Liver (tissue), 3 donors: ENCODE measurements around the gene SPEG.

Experiments used
- CTCF ChIP-seq: fragments of 150-350 bp; IDR thresholded peaks from 2 replicates; pipeline ENCODE4 v1.5.1; 2017; ENCODE audit warnings: improper control_type of control experiment, low read depth, low read length; ENCODE audit not compliant: missing input control
- GABPA ChIP-seq, 2 donors: IDR thresholded peaks in 1 of 2; conservative IDR thresholded peaks in 1 of 2; 2 replicates each; pipeline ENCODE4 v1.6.1; 2016; ENCODE audit warnings: antibody characterized with exemption in 2 of 2, mild to moderate bottlenecking in 1 of 2, moderate library complexity in 1 of 2
- RAD21 ChIP-seq, 2 donors: IDR thresholded peaks; 2 replicates each; pipeline ENCODE4 v1.6.1; 2016; ENCODE audit warnings: antibody characterized with exemption in 2 of 2, mild to moderate bottlenecking in 2 of 2
- donor health status: healthy.
- donor health status: healthy.

- TF ChIP-seq RAD21 (IDR thresholded peaks at IDR 0.05) (no peak), CTCF (no peak), GABPA (IDR thresholded peaks at IDR 0.05 in 1 of 2, conservative IDR thresholded peaks at IDR 0.05 in 1 of 2) (no peak)
Observed at GRCh38 chr2:219527472-219527871, 92.8 kb downstream of the SPEG start.
